GM18907 (cell line): ENCODE results near the gene NFAT5.
"Not testable (repeated sequence)": the region's sequence is repeated elsewhere in the genome, so short reads cannot be mapped to it uniquely, and the experiment has no call there.

Experiments
- ATAC-seq: cut with Tn5 transposase; IDR thresholded peaks from one replicate; pipeline ENCODE4 v1.9.1; 2021; ENCODE audit warnings: mild to moderate bottlenecking, moderate library complexity; ENCODE audit not compliant: unreplicated experiment

NFAT5 gene

DNA sequence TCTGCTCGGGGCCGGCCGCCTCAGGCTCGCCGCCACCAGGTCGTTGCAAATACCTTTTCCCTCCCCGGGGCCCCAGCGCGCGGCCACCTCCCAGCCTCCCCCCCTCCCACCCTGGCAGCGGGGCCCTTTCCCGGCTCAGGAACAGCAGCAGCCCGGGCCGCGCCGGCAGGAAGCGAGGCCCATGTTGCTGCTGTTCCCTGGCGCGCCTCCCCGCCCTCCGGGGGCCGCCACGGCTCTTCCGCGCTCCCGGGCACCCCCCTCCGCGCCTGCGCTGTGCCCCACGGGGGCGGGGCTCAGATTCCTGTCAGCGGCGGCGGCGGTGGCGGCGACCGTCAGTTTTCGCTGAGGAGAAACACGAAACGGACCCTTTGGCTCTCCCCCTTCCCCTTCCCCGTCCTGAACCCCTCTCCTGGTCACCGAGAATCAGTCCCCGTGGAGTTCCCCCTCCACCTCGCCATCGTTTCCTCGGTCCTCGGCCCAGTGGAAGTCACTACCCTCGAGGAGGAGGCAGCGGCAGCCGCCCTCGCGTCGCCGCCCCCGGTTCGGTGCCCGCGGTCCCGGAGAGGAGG is at the start of gene NFAT5:
Gene NFAT5, plus strand, starts transcription at position 296 of the 569 bp plus-strand sequence. CDS start 336 bp downstream, outside the sequence.
- ATAC-seq = peak; percentile 51

DNA sequence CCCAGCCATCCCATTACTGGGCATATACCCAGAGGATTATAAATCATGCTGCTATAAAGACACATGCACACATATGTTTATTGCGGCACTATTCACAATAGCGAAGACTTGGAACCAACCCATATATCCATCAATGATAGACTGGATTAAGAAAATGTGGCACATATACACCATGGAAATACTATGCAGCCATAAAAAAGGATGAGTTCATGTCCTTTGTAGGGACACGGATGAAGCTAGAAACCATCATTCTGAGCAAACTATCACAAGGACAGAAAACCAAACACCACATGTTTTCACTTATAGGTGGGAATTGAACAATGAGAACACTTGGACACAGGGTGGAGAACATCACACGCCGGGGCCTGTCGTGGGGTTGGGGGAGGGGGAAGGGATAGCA is 47.9 kb upstream of the NFAT5 start:
- not testable (repeated sequence) for ATAC-seq

- ATAC-seq = no peak
Observed at GRCh38 chr16:69520413-69520799, 45.4 kb upstream of the NFAT5 start.

- peak; percentile 73 for ATAC-seq
Observed at GRCh38 chr16:69520800-69521602, 44.8 kb upstream of the NFAT5 start.

DNA sequence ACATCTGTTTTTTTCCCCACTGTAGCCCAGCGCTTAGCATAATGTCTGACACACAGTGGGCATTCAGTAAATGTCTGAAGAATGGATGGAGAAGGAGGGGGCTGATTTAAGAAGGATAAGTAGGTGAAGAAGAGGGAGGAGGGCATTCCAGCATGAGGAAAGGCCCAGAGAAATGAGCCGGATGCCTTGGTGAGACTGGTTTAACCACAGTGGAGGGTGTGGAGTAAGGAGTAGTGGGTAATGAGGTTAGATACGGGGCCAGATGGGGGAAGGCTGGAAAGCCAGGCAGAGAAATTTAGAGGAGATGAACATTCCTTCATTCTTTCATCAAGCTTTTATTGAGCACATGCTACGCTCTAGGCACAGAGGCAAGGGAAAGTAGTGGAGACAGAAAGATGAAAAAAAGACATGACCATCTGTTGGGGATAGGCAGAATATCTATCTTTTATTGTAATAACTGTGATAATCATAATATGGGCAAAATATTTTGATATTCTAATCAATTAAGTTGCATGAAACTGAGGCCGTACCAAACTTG is 43.7 kb upstream of the NFAT5 start:
- no peak for ATAC-seq

- ATAC-seq = no peak
Observed at GRCh38 chr16:69522732-69523404, 42.9 kb upstream of the NFAT5 start.

GRCh38 chr16:69523566-69524305 is 42.0 kb upstream of the NFAT5 start:
- ATAC-seq = no peak

DNA sequence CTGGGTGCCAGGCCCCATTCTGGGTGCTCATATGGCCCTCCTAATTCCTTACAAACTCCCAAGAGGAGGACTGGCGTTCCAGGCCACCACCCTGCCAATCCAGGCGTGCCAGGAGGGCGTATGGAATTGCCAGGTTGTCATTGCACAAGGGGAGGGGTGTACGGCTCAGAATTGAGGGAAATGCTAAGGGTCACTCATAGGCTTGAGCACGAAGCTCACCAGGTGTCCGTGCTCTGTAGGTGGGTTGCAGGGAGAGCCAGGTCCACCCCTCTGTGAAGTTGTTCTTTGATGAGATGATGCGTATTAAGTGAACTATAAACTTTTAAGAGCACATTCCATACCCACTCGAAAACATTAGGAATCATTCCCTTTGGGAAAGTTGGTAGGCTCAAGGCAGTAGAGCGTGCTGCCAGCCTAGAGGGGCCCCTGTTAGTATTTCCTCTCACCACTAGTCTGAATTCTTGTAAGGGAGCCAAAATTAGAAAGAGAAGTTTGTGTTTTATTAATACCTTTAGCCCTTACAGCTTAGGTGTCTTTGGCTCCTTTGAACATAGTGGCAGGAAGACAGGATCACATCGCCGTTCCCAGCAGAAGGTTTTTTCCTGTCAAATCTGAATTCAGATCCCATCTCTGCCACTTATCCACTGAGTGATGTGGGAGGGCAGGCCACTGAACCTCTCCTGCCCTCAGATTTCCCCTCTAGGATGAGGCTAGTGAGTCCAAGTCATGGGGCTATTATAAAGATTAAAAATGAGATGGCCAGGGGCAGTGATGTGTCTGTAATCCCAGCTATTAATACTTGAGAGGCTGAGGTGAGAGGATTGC is 38.7 kb upstream of the NFAT5 start:
- no peak for ATAC-seq

DNA sequence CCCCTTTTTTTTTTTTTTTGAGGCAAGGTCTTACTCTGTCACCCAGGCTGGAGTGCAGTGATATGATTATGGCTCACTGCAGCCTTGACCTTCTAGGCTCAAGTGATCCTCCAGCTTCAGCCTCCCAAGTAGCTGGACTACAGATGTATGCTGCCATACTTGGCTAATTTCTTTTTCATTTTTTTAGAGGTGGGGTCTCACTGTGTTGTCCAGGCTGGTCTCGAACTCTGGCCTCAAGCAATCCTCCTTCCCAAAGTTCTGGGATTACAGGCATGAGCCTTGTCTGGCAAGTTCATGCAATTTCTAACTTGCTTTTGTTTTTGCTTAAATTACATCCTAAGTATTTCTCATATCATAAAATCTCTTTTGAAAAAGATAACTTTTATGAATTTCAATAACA is 33.8 kb upstream of the NFAT5 start:
- ATAC-seq = no peak

GRCh38 chr16:69532641-69533455 is 32.9 kb upstream of the NFAT5 start:
- no peak for ATAC-seq

DNA sequence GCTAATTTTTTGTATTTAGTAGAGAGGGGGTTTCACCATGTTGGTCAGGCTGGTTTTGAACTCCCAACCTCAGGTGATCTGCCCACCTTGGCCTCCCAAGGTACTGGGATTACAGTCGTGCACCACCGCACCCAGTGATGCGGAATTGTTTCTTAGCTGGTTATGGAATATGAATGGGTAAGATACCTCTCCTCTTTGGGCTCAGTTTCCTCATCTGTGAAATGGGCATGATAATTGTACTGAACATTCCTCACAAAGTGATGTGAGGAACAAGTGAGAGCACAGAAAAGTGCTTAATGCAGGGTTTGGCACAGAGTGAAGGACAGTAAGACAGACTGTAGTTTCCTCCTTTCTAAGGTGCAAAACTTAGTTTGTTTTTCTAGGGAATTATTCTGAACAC is 31.0 kb upstream of the NFAT5 start:
- ATAC-seq = no peak

- no peak for ATAC-seq
Observed at GRCh38 chr16:69535123-69536050, 30.4 kb upstream of the NFAT5 start.

DNA sequence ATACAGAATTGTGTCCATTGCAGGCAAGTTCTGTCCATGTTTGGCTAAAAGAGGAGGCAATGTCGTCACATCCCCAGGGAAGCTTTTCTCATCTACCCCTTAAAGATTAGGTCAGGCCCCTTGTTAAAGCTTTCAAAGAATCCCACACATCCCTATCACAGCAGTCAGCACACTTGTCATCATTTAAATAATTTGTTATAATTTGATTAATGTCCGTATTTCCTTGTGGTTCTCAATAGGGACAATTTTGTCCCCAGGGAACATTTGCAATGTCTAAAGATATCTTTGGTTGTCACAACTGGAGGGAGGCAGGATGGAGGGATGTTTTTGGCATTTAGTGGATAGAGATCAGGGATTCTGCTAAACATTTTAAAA is 28.1 kb upstream of the NFAT5 start:
- ATAC-seq = no peak

- no peak for ATAC-seq
Observed at GRCh38 chr16:69538808-69539207, 27.0 kb upstream of the NFAT5 start.

- ATAC-seq = no peak
Observed at GRCh38 chr16:69542974-69543373, 22.8 kb upstream of the NFAT5 start.

GRCh38 chr16:69544088-69544487 is 21.7 kb upstream of the NFAT5 start:
- ATAC-seq = no peak

DNA sequence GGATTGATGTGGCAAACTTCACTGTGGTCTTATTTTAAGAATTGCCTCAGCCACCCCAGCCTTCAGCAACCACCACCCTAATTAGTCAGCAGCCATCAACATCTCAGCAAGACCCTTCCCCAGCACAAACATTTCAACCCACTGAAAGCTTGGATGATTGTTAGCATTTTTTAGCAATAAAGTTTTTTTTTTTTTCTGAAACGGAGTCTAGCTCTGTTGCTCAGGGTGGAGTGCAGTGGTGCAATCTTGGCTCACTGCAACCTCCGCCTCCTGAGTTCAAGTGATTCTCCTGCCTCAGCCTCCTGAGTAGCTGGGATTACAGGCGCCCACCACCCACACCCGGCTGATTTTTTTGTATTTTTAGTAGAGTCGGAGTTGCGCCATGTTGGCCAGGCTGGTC is 19.1 kb upstream of the NFAT5 start:
- ATAC-seq = not testable (repeated sequence)

DNA sequence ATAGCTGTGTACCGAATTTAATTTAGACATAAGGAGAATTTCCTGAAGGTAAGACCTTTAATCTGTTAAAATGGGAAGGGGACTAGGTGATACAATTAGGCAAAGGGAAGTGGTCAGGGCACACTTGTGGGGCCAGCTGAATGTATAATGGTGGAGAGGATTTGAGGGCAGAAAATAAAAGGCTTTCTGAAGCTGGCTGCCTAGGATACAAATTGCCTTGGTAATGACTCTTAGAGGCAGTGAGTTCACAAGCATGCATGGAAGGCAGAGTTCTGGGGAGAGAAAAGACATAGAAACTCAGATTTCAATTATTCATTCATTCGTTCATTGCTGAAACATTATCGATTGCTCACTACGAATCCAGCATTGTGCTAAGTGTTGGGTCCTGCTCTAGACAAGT is 12.4 kb upstream of the NFAT5 start:
- ATAC-seq = no peak
